GM12878 (cell line): ENCODE results near the gene DYTN. TPM values are rescaled to one million over a fixed set of nuclear protein-coding genes. Genes with fewer than 3 reads are reported as not detected.

Experiments
- ATAC-seq: fragments of 200-7000 bp; cut with Tn5 transposase; 3 replicates; pipeline ENCODE4 v1.9.1; 2020; ENCODE audit warnings: mild to moderate bottlenecking, moderate library complexity
- BruUV-seq: library from RNA; stranded (reverse); fragments of 400-500 nt; replicated peaks from 2 replicates; lab custom pipeline; 2021; lab: Mats Ljungman, UMichigan
- CTCF ChIA-PET: fragments of 300-600 bp; sonication (Branson Sonifier 250); formaldehyde crosslinking; extraction: SDS; loops from one replicate; lab custom pipeline; 2021; ENCODE audit warnings: inconsistent platforms; lab: Yijun Ruan, JAX
- POLR2A ChIA-PET: fragments of 350-600 bp; formaldehyde crosslinking; extraction: SDS; loops from one replicate; lab custom pipeline; 2021; ENCODE audit warnings: inconsistent platforms; lab: Charles Lee
- RAD21 ChIA-PET: fragments of 300-600 bp; sonication (Branson Sonifier 250); formaldehyde crosslinking; loops from one replicate; lab custom pipeline; 2023; ENCODE audit warnings: antibody characterized with exemption; ENCODE audit not compliant: unreplicated experiment; lab: Charles Lee
- SMC1A ChIA-PET: fragments of 300-600 bp; sonication (Branson Sonifier 250); formaldehyde crosslinking; loops from one replicate; lab custom pipeline; 2023; ENCODE audit not compliant: unreplicated experiment, uncharacterized antibody; lab: Charles Lee
- DNase-seq: peaks from one replicate; pipeline ENCODE4 v3.0.0-alpha.2; 2011; ENCODE audit warnings: low read depth, low spot score
- FAIRE-seq: peaks from 3 replicates; lab custom pipeline; 2011; peaks lifted over from hg19 to GRCh38; lab: Jason Lieb, UNC
- H2AFZ ChIP-seq: 2 replicates; pipeline ENCODE4 v1.6.0; 2011; ENCODE audit warnings: low read depth, low read length, control low read depth; ENCODE audit not compliant: control insufficient read depth
- H3K27ac ChIP-seq: 2 replicates; pipeline ENCODE4 v1.5.1; 2011; ENCODE audit warnings: control low read depth; ENCODE audit not compliant: control insufficient read depth, insufficient read depth
- H3K27me3 ChIP-seq, 2 experiments: replicated peaks in 1 of 2; 2 replicates each; pipeline versions ENCODE4 v1.6.0 to v1.6.1; 2011; ENCODE audit warnings: low read length in 1 of 2; ENCODE audit not compliant: control insufficient read depth in 2 of 2, insufficient read depth in 2 of 2
- H3K36me3 ChIP-seq, 2 experiments: 2 replicates each; pipeline ENCODE4 v1.5.1; 2011; ENCODE audit warnings: low read length in 1 of 2; ENCODE audit not compliant: control insufficient read depth in 2 of 2, insufficient read depth in 2 of 2
- H3K4me1 ChIP-seq: 2 replicates; pipeline ENCODE4 v1.6.1; 2011; ENCODE audit warnings: mild to moderate bottlenecking, low read length, moderate library complexity, mixed read lengths; ENCODE audit not compliant: control insufficient read depth, insufficient read depth
- H3K4me2 ChIP-seq: 2 replicates; pipeline ENCODE4 v1.6.0; 2011; ENCODE audit warnings: control low read depth; ENCODE audit not compliant: control insufficient read depth, insufficient read depth
- H3K4me3 ChIP-seq: fragments of 200-600 bp; sonication (generic); 2 replicates; pipeline ENCODE4 v1.5.1; 2016
- H3K79me2 ChIP-seq: 2 replicates; pipeline ENCODE4 v1.6.0; 2011; ENCODE audit warnings: low read length; ENCODE audit not compliant: control insufficient read depth, insufficient read depth
- H3K9ac ChIP-seq: 2 replicates; pipeline ENCODE4 v1.8.0; 2011; ENCODE audit warnings: low read length, control low read depth, mixed read lengths; ENCODE audit not compliant: control insufficient read depth, insufficient read depth
- H3K9me3 ChIP-seq: replicated peaks from 3 replicates; pipeline ENCODE4 v1.5.1; 2011; ENCODE audit warnings: mild to moderate bottlenecking, low read length; ENCODE audit not compliant: control insufficient read depth, insufficient read depth
- H4K20me1 ChIP-seq: 2 replicates; pipeline ENCODE4 v1.6.0; 2011; ENCODE audit not compliant: control insufficient read depth, insufficient read depth
- ASH2L ChIP-seq: fragments of 300-600, 200-600 bp; sonication (generic); IDR thresholded peaks from 2 replicates; pipeline ENCODE4 v1.6.1; 2017; ENCODE audit warnings: low read depth, mild to moderate bottlenecking, borderline replicate concordance
- ATF7 ChIP-seq: fragments of 450-650 bp; IDR thresholded peaks from 2 replicates; pipeline ENCODE4 v1.6.1; 2016; ENCODE audit warnings: low read depth, mild to moderate bottlenecking
- CHD4 ChIP-seq: fragments of 200-600 bp; sonication (generic); IDR thresholded peaks from 2 replicates; pipeline ENCODE4 v1.6.1; 2016; ENCODE audit warnings: mild to moderate bottlenecking
- GABPA ChIP-seq: IDR thresholded peaks from 2 replicates; pipeline ENCODE4 v1.6.1; 2014; ENCODE audit warnings: antibody characterized with exemption, low read depth, mild to moderate bottlenecking, inconsistent platforms
- MYB ChIP-seq: fragments of 150-350 bp; IDR thresholded peaks from 2 replicates; pipeline ENCODE4 v1.6.1; 2014; ENCODE audit warnings: mild to moderate bottlenecking, low read depth, low read length, borderline replicate concordance
- NFXL1 ChIP-seq: fragments of 450-650 bp; IDR thresholded peaks from 2 replicates; pipeline ENCODE4 v1.6.1; 2017; ENCODE audit warnings: antibody characterized with exemption, mild to moderate bottlenecking, borderline replicate concordance
- PAX8 ChIP-seq: fragments of 450-650 bp; IDR thresholded peaks from 2 replicates; pipeline ENCODE4 v1.6.1; 2017; ENCODE audit warnings: mild to moderate bottlenecking, moderate library complexity
- RAD21 ChIP-seq: IDR thresholded peaks from 2 replicates; pipeline ENCODE4 v1.6.1; 2011; ENCODE audit warnings: mild to moderate bottlenecking, low read depth, low read length, moderate library complexity; ENCODE audit not compliant: insufficient read depth
- SREBF1 ChIP-seq: IDR thresholded peaks from 2 replicates; pipeline ENCODE4 v1.6.1; 2012; ENCODE audit warnings: mild to moderate bottlenecking, low read length
- TCF12 ChIP-seq: IDR thresholded peaks from 2 replicates; pipeline ENCODE4 v1.6.1; 2011; ENCODE audit warnings: low read depth, mild to moderate bottlenecking, low read length
- USF1 ChIP-seq: IDR thresholded peaks from 2 replicates; pipeline ENCODE4 v1.6.1; 2011; ENCODE audit warnings: borderline replicate concordance, low read depth, mild to moderate bottlenecking, moderate library complexity, mixed read lengths, low read length; ENCODE audit not compliant: insufficient read depth; ENCODE audit errors: extremely low read length
- ZZZ3 ChIP-seq: IDR thresholded peaks from 2 replicates; pipeline ENCODE4 v1.6.1; 2011; ENCODE audit warnings: low read depth; ENCODE audit not compliant: control insufficient read depth, insufficient read length
- in situ Hi-C: fragments of 300-500 bp; cut with MboI; formaldehyde crosslinking; loops from 9 replicates; pipeline ENCODE4 v1.14.3; 2018; ENCODE audit warnings: mixed read lengths
- intact Hi-C: fragments of 100-400 bp; cut with micrococcal nuclease; formaldehyde crosslinking; loops from one replicate; pipeline ENCODE4 v1.14.2; 2022; ENCODE audit not compliant: unreplicated experiment
- polyA plus RNA-seq, 11 experiments: library from polyadenylated mRNA; depleted of rRNA in 4 of 11; unstranded in 6 of 11; stranded (reverse) in 5 of 11; fragments of >200 nt; fragmentation: Nextera tagmentation in 4 of 11; fragmentation: Illumina TruSeq in 1 of 11; extraction: Ambion mirVana in 4 of 11; extraction: Trizol in 1 of 11; gene quantifications; 1 replicate in 1 of 11; 2 replicates in 10 of 11; pipeline versions ENCODE4 v1.2.1 to v1.2.3, GENCODE V29; 2011 to 2016; ENCODE audit warnings: inconsistent platforms in 2 of 11, missing spikeins in 2 of 11, low read depth in 1 of 11
- total RNA-seq, 4 experiments: library from RNA; depleted of rRNA in 3 of 4; stranded (reverse); fragments of >200 nt in 3 of 4; fragmentation: Illumina TruSeq in 1 of 4; extraction: Trizol in 1 of 4; gene quantifications; 2 replicates each; pipeline versions ENCODE4 v1.2.1 to v1.2.3, GENCODE V29; 2013 to 2021
- TF ChIP-seq, protein P1 (sequence below): IDR thresholded peaks from 2 replicates; pipeline ENCODE4 v1.6.1; 2012; ENCODE audit warnings: mild to moderate bottlenecking, low read depth, low read length
- TF ChIP-seq, protein P2 (sequence below): fragments of 450-650 bp; IDR thresholded peaks from 2 replicates; pipeline ENCODE4 v1.6.1; 2016; ENCODE audit warnings: mild to moderate bottlenecking, moderate library complexity, borderline replicate concordance

Gene DYTN
- total and polyA plus RNA-seq, 10 of the 15 experiments (the other 5 are each of a cell fraction or from before 2014, with no cell fraction given): 0.02 to 0.32 (median 0.09) TPM; not detected in 3

- no peak for DNase-seq
- no peak for ATAC-seq
- H3K9ac ChIP-seq: no peak overlapping the region
- no peak overlapping the region for H2AFZ ChIP-seq
- ChIA-PET CTCF (no interaction called here), RAD21 (no interaction called here), POLR2A (no interaction called here), SMC1A (interaction anchor here (0.7 kb wide), 1 partner anchor 11 kb away, joined by 3 read pairs; no protein-coding TSS in a partner anchor)
- H4K20me1 ChIP-seq: no peaks in the 10 kb centered on the region
- H3K4me1 ChIP-seq: no peaks in the 10 kb centered on the region
- no peaks in the 10 kb centered on the region for H3K79me2 ChIP-seq
- no peak overlapping the region for H3K4me2 ChIP-seq
- FAIRE-seq: no peak
- no peaks in the 10 kb centered on the region; a peak in 2 of 4 replicates for H3K27me3 ChIP-seq
- H3K9me3 ChIP-seq: no peaks in the 10 kb centered on the region
- no peak overlapping the region for H3K4me3 ChIP-seq
- no peak overlapping the region for H3K27ac ChIP-seq
- no peaks in the 10 kb centered on the region for H3K36me3 ChIP-seq
- intact Hi-C loops (no loop called here), in situ Hi-C loops (no loop called here)
- no TSS peak for BruUV-seq
- TF ChIP-seq SREBF1 (no peak), GABPA (no peak), ASH2L (no peak), USF1 (no peak), PAX8 (no peak), TCF12 (no peak), MYB (no peak), NFXL1 (no peak), RAD21 (no peak), ATF7 (no peak), CHD4 (no peak), ZZZ3 (no peak)
- TF ChIP-seq, protein P1, sequence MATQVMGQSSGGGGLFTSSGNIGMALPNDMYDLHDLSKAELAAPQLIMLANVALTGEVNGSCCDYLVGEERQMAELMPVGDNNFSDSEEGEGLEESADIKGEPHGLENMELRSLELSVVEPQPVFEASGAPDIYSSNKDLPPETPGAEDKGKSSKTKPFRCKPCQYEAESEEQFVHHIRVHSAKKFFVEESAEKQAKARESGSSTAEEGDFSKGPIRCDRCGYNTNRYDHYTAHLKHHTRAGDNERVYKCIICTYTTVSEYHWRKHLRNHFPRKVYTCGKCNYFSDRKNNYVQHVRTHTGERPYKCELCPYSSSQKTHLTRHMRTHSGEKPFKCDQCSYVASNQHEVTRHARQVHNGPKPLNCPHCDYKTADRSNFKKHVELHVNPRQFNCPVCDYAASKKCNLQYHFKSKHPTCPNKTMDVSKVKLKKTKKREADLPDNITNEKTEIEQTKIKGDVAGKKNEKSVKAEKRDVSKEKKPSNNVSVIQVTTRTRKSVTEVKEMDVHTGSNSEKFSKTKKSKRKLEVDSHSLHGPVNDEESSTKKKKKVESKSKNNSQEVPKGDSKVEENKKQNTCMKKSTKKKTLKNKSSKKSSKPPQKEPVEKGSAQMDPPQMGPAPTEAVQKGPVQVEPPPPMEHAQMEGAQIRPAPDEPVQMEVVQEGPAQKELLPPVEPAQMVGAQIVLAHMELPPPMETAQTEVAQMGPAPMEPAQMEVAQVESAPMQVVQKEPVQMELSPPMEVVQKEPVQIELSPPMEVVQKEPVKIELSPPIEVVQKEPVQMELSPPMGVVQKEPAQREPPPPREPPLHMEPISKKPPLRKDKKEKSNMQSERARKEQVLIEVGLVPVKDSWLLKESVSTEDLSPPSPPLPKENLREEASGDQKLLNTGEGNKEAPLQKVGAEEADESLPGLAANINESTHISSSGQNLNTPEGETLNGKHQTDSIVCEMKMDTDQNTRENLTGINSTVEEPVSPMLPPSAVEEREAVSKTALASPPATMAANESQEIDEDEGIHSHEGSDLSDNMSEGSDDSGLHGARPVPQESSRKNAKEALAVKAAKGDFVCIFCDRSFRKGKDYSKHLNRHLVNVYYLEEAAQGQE: no peak
- TF ChIP-seq, protein P2, sequence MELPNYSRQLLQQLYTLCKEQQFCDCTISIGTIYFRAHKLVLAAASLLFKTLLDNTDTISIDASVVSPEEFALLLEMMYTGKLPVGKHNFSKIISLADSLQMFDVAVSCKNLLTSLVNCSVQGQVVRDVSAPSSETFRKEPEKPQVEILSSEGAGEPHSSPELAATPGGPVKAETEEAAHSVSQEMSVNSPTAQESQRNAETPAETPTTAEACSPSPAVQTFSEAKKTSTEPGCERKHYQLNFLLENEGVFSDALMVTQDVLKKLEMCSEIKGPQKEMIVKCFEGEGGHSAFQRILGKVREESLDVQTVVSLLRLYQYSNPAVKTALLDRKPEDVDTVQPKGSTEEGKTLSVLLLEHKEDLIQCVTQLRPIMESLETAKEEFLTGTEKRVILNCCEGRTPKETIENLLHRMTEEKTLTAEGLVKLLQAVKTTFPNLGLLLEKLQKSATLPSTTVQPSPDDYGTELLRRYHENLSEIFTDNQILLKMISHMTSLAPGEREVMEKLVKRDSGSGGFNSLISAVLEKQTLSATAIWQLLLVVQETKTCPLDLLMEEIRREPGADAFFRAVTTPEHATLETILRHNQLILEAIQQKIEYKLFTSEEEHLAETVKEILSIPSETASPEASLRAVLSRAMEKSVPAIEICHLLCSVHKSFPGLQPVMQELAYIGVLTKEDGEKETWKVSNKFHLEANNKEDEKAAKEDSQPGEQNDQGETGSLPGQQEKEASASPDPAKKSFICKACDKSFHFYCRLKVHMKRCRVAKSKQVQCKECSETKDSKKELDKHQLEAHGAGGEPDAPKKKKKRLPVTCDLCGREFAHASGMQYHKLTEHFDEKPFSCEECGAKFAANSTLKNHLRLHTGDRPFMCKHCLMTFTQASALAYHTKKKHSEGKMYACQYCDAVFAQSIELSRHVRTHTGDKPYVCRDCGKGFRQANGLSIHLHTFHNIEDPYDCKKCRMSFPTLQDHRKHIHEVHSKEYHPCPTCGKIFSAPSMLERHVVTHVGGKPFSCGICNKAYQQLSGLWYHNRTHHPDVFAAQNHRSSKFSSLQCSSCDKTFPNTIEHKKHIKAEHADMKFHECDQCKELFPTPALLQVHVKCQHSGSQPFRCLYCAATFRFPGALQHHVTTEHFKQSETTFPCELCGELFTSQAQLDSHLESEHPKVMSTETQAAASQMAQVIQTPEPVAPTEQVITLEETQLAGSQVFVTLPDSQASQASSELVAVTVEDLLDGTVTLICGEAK: no peak
These were observed 90.6 kb downstream of the DYTN start for GRCh38 chr2:206627632-206628031.
